ENCODE results near the gene RAP1GDS1.
"Not testable (repeated sequence)": the region's sequence is repeated elsewhere in the genome, so short reads cannot be mapped to it uniquely, and the experiment has no call there.

RAP1GDS1 gene

GRCh38 chr4:98446499-98447375 is 185.6 kb downstream of the RAP1GDS1 start:
- H3K4me1 ChIP-seq, result no peaks in the 10 kb centered on the region
- H3K27ac ChIP-seq, result no peak overlapping the region
- no peak overlapping the region for H2AFZ ChIP-seq
- no peaks in the 10 kb centered on the region for H3K9me3 ChIP-seq (ENCODE audit: control insufficient read depth, low read length)
- H3K36me3 ChIP-seq (ENCODE audit: control insufficient read depth, insufficient read depth, low read length), result no peaks in the 10 kb centered on the region
- no peak overlapping the region for H3K9ac ChIP-seq
- no peaks in the 10 kb centered on the region for H3K27me3 ChIP-seq (ENCODE audit: control insufficient read depth, insufficient read depth, low read length)
- no peak overlapping the region for H3K4me2 ChIP-seq (ENCODE audit: low read length)
- TF ChIP-seq CTCF (IDR thresholded peaks at IDR 0.05), result no peak
- no peak overlapping the region for H3K4me3 ChIP-seq (ENCODE audit: low read depth, low read length)
- no peaks in the 10 kb centered on the region for H3K79me2 ChIP-seq

DNA sequence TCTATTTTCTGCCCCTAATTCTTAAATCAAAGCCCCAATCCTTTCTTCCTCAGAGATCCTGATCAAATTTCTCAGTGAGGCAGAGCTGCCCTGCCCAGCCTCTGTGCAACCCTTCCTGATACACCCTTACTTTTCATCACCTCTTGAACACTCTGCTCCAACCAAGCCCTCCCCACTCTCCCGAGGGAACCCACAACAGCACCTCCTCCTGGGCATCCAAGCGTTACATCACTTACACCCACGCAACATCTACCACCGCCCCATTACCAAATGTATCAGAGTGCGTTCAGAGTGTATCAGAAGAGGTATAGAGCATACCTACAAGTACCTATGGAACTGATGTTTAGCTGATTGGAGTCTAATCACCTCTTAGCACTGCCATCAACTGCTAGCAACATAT is 186.5 kb downstream of the RAP1GDS1 start:
- no peaks in the 10 kb centered on the region for H3K9me3 ChIP-seq (ENCODE audit: control insufficient read depth, low read length)
- H3K4me1 ChIP-seq, result no peaks in the 10 kb centered on the region
- H3K79me2 ChIP-seq, result no peaks in the 10 kb centered on the region
- no peak overlapping the region for H3K27ac ChIP-seq
- H3K36me3 ChIP-seq (ENCODE audit: control insufficient read depth, insufficient read depth, low read length), result no peaks in the 10 kb centered on the region
- no peak overlapping the region for H2AFZ ChIP-seq
- H3K4me2 ChIP-seq (ENCODE audit: low read length), result no peak overlapping the region
- no peaks in the 10 kb centered on the region for H3K27me3 ChIP-seq (ENCODE audit: control insufficient read depth, insufficient read depth, low read length)
- TF ChIP-seq CTCF (IDR thresholded peaks at IDR 0.05), result no peak
- H3K4me3 ChIP-seq (ENCODE audit: low read depth, low read length), result no peak overlapping the region
- H3K9ac ChIP-seq, result no peak overlapping the region

DNA sequence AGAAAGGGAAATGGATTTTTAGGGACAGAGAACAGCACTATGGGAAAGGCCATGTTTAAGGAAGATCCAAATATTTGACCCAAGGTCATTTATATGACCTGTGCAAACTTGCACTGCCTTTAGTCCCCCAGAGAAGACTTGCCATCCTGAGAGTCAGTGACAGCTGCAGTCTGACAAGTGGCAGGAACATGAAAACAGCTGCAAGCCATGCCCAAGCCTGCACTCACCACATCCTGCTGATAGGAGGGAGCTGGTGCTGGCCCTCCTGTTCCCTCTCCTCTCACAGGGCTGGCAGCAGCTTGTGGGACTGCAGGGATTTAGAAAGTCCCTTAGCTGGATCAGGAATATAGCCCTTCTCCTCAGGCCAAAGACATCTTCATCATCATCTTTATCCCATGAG is 187.7 kb downstream of the RAP1GDS1 start:
- H3K4me3 ChIP-seq (ENCODE audit: low read depth, low read length), result no peak overlapping the region
- no peak overlapping the region for H3K27ac ChIP-seq

GRCh38 chr4:98452091-98452490 is 190.9 kb downstream of the RAP1GDS1 start:
- no peak overlapping the region for H2AFZ ChIP-seq
- H3K4me2 ChIP-seq (ENCODE audit: low read length), result no peak overlapping the region
- no peak for TF ChIP-seq CTCF (IDR thresholded peaks at IDR 0.05)
- no peaks in the 10 kb centered on the region for H3K9me3 ChIP-seq (ENCODE audit: control insufficient read depth, low read length)
- H3K4me3 ChIP-seq (ENCODE audit: low read depth, low read length), result no peak overlapping the region
- no peak overlapping the region for H3K27ac ChIP-seq
- H3K27me3 ChIP-seq (ENCODE audit: control insufficient read depth, insufficient read depth, low read length), result no peaks in the 10 kb centered on the region
- no peak overlapping the region for H3K9ac ChIP-seq
- no peaks in the 10 kb centered on the region for H3K79me2 ChIP-seq
- H3K36me3 ChIP-seq (ENCODE audit: control insufficient read depth, insufficient read depth, low read length), result no peaks in the 10 kb centered on the region
- H3K4me1 ChIP-seq, result no peaks in the 10 kb centered on the region

More for the DNA sequence above, 187.7 kb downstream of the RAP1GDS1 start:
- H3K9me3 ChIP-seq (ENCODE audit: control insufficient read depth, low read length), result no peaks in the 10 kb centered on the region
- H3K4me2 ChIP-seq (ENCODE audit: low read length), result no peak overlapping the region
- no peaks in the 10 kb centered on the region for H3K79me2 ChIP-seq
- H3K36me3 ChIP-seq (ENCODE audit: control insufficient read depth, insufficient read depth, low read length), result no peaks in the 10 kb centered on the region
- no peak overlapping the region for H2AFZ ChIP-seq
- no peak overlapping the region for H3K9ac ChIP-seq
- H3K4me1 ChIP-seq, result no peaks in the 10 kb centered on the region
- no peak for TF ChIP-seq CTCF (IDR thresholded peaks at IDR 0.05)
- no peaks in the 10 kb centered on the region for H3K27me3 ChIP-seq (ENCODE audit: control insufficient read depth, insufficient read depth, low read length)

DNA sequence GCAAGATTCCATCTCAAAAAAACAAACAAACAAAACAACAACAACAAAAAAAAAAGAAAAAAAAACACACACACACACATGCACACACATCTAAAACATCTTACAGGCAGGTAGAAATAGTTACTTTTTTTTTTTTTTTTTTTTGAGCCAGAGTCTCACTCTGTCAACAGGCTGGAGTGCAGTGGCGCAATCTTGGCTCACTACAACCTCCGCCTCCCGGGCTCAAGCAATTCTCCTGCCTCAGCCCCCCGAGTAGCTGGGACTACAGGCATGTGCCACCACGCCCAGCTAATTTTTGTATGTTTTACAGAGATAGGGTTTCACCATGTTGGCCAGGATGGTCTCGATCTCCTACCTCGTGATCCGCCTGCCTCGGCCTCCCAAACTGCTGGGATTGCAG is 196.2 kb downstream of the RAP1GDS1 start:
- H3K9me3 ChIP-seq (ENCODE audit: control insufficient read depth, low read length); H3K27me3 ChIP-seq (ENCODE audit: control insufficient read depth, insufficient read depth, low read length); H3K27ac ChIP-seq; H3K36me3 ChIP-seq (ENCODE audit: control insufficient read depth, insufficient read depth, low read length); H3K79me2 ChIP-seq; H2AFZ ChIP-seq; H3K9ac ChIP-seq; H3K4me1 ChIP-seq; H3K4me2 ChIP-seq (ENCODE audit: low read length); H3K4me3 ChIP-seq (ENCODE audit: low read depth, low read length): not testable (repeated sequence)

DNA sequence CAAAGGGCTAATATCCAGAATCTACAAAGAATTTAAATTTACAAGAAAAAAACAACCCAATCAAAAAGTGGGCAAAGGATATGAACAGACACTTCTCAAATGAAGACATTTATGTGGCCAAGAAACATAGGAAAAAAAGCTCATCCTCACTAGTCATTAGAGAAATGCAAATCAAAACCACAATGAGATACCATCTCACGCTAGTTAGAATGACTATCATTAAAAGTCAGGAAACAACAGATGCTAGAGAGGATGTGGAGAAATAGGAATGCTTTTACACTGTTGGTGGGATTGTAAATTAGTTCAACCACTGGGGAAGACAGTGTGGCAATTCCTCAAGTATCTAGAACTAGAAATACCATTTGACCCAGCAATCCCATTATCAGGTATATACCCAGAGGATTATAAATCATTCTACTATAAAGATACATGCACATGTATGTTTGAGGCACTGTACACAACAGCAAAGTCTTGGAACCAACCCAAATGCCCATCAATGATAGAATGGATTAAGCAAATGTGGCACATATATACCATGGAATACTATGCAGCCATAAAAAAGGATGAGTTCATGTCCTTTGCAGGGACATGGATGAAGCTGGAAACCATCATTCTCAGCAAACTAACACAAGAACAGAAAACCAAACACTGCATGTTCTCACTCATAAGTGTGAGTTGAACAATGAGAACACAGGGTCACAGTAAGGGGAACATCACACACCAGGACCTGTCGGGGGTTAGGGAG is 200.1 kb downstream of the RAP1GDS1 start:
- not testable (repeated sequence) for H2AFZ ChIP-seq; H3K4me2 ChIP-seq (ENCODE audit: low read length); H3K4me3 ChIP-seq (ENCODE audit: low read depth, low read length); H3K9me3 ChIP-seq (ENCODE audit: control insufficient read depth, low read length); H3K27me3 ChIP-seq (ENCODE audit: control insufficient read depth, insufficient read depth, low read length); H3K27ac ChIP-seq; H3K79me2 ChIP-seq; H3K4me1 ChIP-seq; H3K9ac ChIP-seq; H3K36me3 ChIP-seq (ENCODE audit: control insufficient read depth, insufficient read depth, low read length)
